Endothelial cell of umbilical vein (primary cell): ENCODE results near the gene SLC25A21.

ENCODE experiments used
- CTCF ChIP-seq, 2 donors: IDR thresholded peaks; 1 replicate in 1 of 2; 2 replicates in 1 of 2; pipeline ENCODE4 v1.5.1; 2011; ENCODE audit warnings: low read length in 2 of 2, mild to moderate bottlenecking in 2 of 2, moderate library complexity in 2 of 2, control low read depth in 1 of 2, inconsistent platforms in 1 of 2, low read depth in 1 of 2; ENCODE audit not compliant: insufficient read depth in 1 of 2; ENCODE audit errors: extremely low read depth in 1 of 2
- POLR2A ChIP-seq: IDR thresholded peaks from 2 replicates; pipeline ENCODE4 v1.6.1; 2012; ENCODE audit warnings: low read depth, mild to moderate bottlenecking, control low read depth, low read length
- POLR2AphosphoS5 ChIP-seq: IDR thresholded peaks from 2 replicates; pipeline ENCODE4 v1.6.1; 2012; ENCODE audit warnings: low read depth, mild to moderate bottlenecking, control low read depth, low read length, moderate library complexity; ENCODE audit not compliant: insufficient read depth

GRCh38 chr14:36766974-36767373 lies 405.4 kb downstream of the SLC25A21 start:
- TF ChIP-seq CTCF (IDR thresholded peaks at IDR 0.05; ENCODE audit: extremely low read depth in 1 of 2, insufficient read depth in 1 of 2, low read depth in 1 of 2, low read length in 2 of 2) (no peak), POLR2A (no peak), POLR2AphosphoS5 (no peak)
